GM19240 (cell line): ENCODE data around the gene G2E3.
"Not testable (repeated sequence)": the region's sequence is repeated elsewhere in the genome, so short reads cannot be mapped to it uniquely, and the experiment has no call there.

Experiments
- DNase-seq: peaks from one replicate; pipeline ENCODE4 v3.0.0; 2011; ENCODE audit warnings: low spot score; ENCODE audit not compliant: insufficient read length

The G2E3 gene

GRCh38 chr14:30603402-30603801, 44.4 kb downstream of the G2E3 start:
- no peak for DNase-seq

GRCh38 chr14:30604696-30605095, 45.7 kb downstream of the G2E3 start:
- not testable (repeated sequence) for DNase-seq

GRCh38 chr14:30607156-30607780, 48.3 kb downstream of the G2E3 start:
- no peak for DNase-seq

- no peak for DNase-seq
Observed at GRCh38 chr14:30608533-30609006, 49.6 kb downstream of the G2E3 start.

- DNase-seq, result no peak
Observed at GRCh38 chr14:30610787-30611343, 51.9 kb downstream of the G2E3 start.

- DNase-seq, result no peak
Observed at GRCh38 chr14:30614155-30614554, 55.2 kb downstream of the G2E3 start.

- no peak for DNase-seq
Observed at GRCh38 chr14:30620178-30620577, 61.2 kb downstream of the G2E3 start.

- DNase-seq, result no peak
Observed at GRCh38 chr14:30621354-30621939, 62.5 kb downstream of the G2E3 start.

- DNase-seq, result peak; percentile 59
Observed at GRCh38 chr14:30621940-30622830, 63.2 kb downstream of the G2E3 start, which contains the start of gene SCFD1. TSS of gene SCFD1 (plus strand) at chr14:30622319. CDS start at chr14:30622339, 20 bp downstream.

- DNase-seq, result no peak
Observed at GRCh38 chr14:30623412-30624131, 64.6 kb downstream of the G2E3 start.

- DNase-seq, result no peak
Observed at GRCh38 chr14:30624132-30624423, 65.1 kb downstream of the G2E3 start.

GRCh38 chr14:30625533-30625932, 66.6 kb downstream of the G2E3 start:
- DNase-seq, result no peak

- DNase-seq, result not testable (repeated sequence)
Observed at GRCh38 chr14:30629432-30629831, 70.5 kb downstream of the G2E3 start.

GRCh38 chr14:30630248-30630647, 71.3 kb downstream of the G2E3 start:
- no peak for DNase-seq

- DNase-seq, result no peak
Observed at GRCh38 chr14:30632730-30633129, 73.8 kb downstream of the G2E3 start.

- DNase-seq, result no peak
Observed at GRCh38 chr14:30638926-30639325, 80.0 kb downstream of the G2E3 start.

GRCh38 chr14:30641207-30641606, 82.2 kb downstream of the G2E3 start:
- no peak for DNase-seq

- not testable (repeated sequence) for DNase-seq
Observed at GRCh38 chr14:30644462-30644861, 85.5 kb downstream of the G2E3 start.

GRCh38 chr14:30645600-30645999, 86.6 kb downstream of the G2E3 start:
- no peak for DNase-seq

- no peak for DNase-seq
Observed at GRCh38 chr14:30648471-30648870, 89.5 kb downstream of the G2E3 start.

- DNase-seq, result no peak
Observed at GRCh38 chr14:30651937-30652336, 93.0 kb downstream of the G2E3 start.
